ENCODE data around the gene CST9L. TPM values are rescaled to one million over a fixed set of nuclear protein-coding genes. Genes with fewer than 3 reads are reported as not detected.

CST9L gene
- total RNA-seq, 2 experiments from 2014 or later, result not detected

GRCh38 chr20:23548408-23548807 is 19.9 kb downstream of the CST9L start:
- ATAC-seq, result no peak
- CTCF ChIA-PET, result no interaction called here
- Mint-ChIP-seq H3K4me3 (no peak overlapping the region), H3K27me3 (peaks cover 3% of the 10 kb centered on the region), H3K27ac (no peak overlapping the region), H3K9me3 (ENCODE audit: low read depth) (no peaks in the 10 kb centered on the region), H3K36me3 (no peaks in the 10 kb centered on the region), H3K4me1 (no peaks in the 10 kb centered on the region)
- DNase-seq, result no peak

- Mint-ChIP-seq H3K27me3 (peaks cover 3% of the 10 kb centered on the region), H3K4me1 (no peaks in the 10 kb centered on the region), H3K27ac (no peak overlapping the region), H3K4me3 (no peak overlapping the region), H3K9me3 (ENCODE audit: low read depth) (no peaks in the 10 kb centered on the region), H3K36me3 (no peaks in the 10 kb centered on the region)
- ATAC-seq (no peak), DNase-seq (no peak)
- CTCF ChIA-PET, result no interaction called here
Measured at GRCh38 chr20:23547613-23548012, 20.7 kb downstream of the CST9L start.

- Mint-ChIP-seq H3K27ac (peak overlapping the region; percentile 17), H3K9me3 (ENCODE audit: low read depth) (no peaks in the 10 kb centered on the region), H3K4me3 (no peak overlapping the region), H3K4me1 (no peaks in the 10 kb centered on the region), H3K36me3 (no peaks in the 10 kb centered on the region), H3K27me3 (peaks cover 3% of the 10 kb centered on the region)
- CTCF ChIA-PET, result no interaction called here
- DNase-seq (no peak), ATAC-seq (no peak)
Measured at GRCh38 chr20:23546435-23547144, 21.7 kb downstream of the CST9L start.

- H3K4me1 Mint-ChIP-seq, result no peaks in the 10 kb centered on the region
- no peaks in the 10 kb centered on the region for H3K9me3 Mint-ChIP-seq (ENCODE audit: low read depth)
- no peaks in the 10 kb centered on the region for H3K36me3 Mint-ChIP-seq
- no peak for DNase-seq
- peaks cover 3% of the 10 kb centered on the region for H3K27me3 Mint-ChIP-seq
- CTCF ChIA-PET, result no interaction called here
- ATAC-seq, result no peak
- no peak overlapping the region for H3K4me3 Mint-ChIP-seq
- no peak overlapping the region for H3K27ac Mint-ChIP-seq
Measured at GRCh38 chr20:23544133-23544532, 24.2 kb downstream of the CST9L start.

GRCh38 chr20:23542801-23543200 is 25.5 kb downstream of the CST9L start:
- Mint-ChIP-seq H3K36me3 (no peaks in the 10 kb centered on the region), H3K4me1 (no peaks in the 10 kb centered on the region), H3K4me3 (no peak overlapping the region), H3K9me3 (ENCODE audit: low read depth) (no peaks in the 10 kb centered on the region), H3K27ac (no peak overlapping the region), H3K27me3 (peaks cover 6% of the 10 kb centered on the region)
- no peak for ATAC-seq
- DNase-seq, result no peak
- CTCF ChIA-PET, result no interaction called here

- Mint-ChIP-seq H3K4me1 (no peaks in the 10 kb centered on the region), H3K4me3 (no peak overlapping the region), H3K9me3 (ENCODE audit: low read depth) (no peaks in the 10 kb centered on the region), H3K36me3 (no peaks in the 10 kb centered on the region), H3K27me3 (peaks cover 6% of the 10 kb centered on the region), H3K27ac (no peak overlapping the region)
- DNase-seq, result no peak
- CTCF ChIA-PET, result no interaction called here
- no peak for ATAC-seq
Measured at GRCh38 chr20:23541776-23542175, 26.5 kb downstream of the CST9L start.

GRCh38 chr20:23541330-23541729 is 27.0 kb downstream of the CST9L start:
- Mint-ChIP-seq H3K27me3 (peaks cover 6% of the 10 kb centered on the region), H3K36me3 (no peaks in the 10 kb centered on the region), H3K4me1 (no peaks in the 10 kb centered on the region), H3K27ac (no peak overlapping the region), H3K9me3 (ENCODE audit: low read depth) (no peaks in the 10 kb centered on the region), H3K4me3 (no peak overlapping the region)
- DNase-seq, result no peak
- ATAC-seq, result no peak
- CTCF ChIA-PET, result no interaction called here

- Mint-ChIP-seq H3K9me3 (ENCODE audit: low read depth) (no peaks in the 10 kb centered on the region), H3K27ac (no peak overlapping the region), H3K36me3 (no peaks in the 10 kb centered on the region), H3K27me3 (peaks cover 6% of the 10 kb centered on the region), H3K4me1 (no peaks in the 10 kb centered on the region), H3K4me3 (no peak overlapping the region)
- CTCF ChIA-PET, result no interaction called here
- DNase-seq (no peak), ATAC-seq (no peak)
Measured at GRCh38 chr20:23540624-23541023, 27.7 kb downstream of the CST9L start.

- CTCF ChIA-PET, result no interaction called here
- no peak overlapping the region for H3K4me3 Mint-ChIP-seq
- H3K9me3 Mint-ChIP-seq (ENCODE audit: low read depth), result no peaks in the 10 kb centered on the region
- ATAC-seq (no peak), DNase-seq (no peak)
- H3K36me3 Mint-ChIP-seq, result no peaks in the 10 kb centered on the region
- H3K27ac Mint-ChIP-seq, result no peak overlapping the region
- peaks cover 4% of the 10 kb centered on the region for H3K27me3 Mint-ChIP-seq
- H3K4me1 Mint-ChIP-seq, result no peaks in the 10 kb centered on the region
Measured at GRCh38 chr20:23537030-23537429, 31.3 kb downstream of the CST9L start.

- no peak overlapping the region for H3K27ac Mint-ChIP-seq
- no peaks in the 10 kb centered on the region for H3K4me1 Mint-ChIP-seq
- no peaks in the 10 kb centered on the region for H3K36me3 Mint-ChIP-seq
- CTCF ChIA-PET, result no interaction called here
- H3K27me3 Mint-ChIP-seq, result peaks cover 4% of the 10 kb centered on the region
- ATAC-seq (no peak), DNase-seq (no peak)
- no peak overlapping the region for H3K4me3 Mint-ChIP-seq
- no peaks in the 10 kb centered on the region for H3K9me3 Mint-ChIP-seq (ENCODE audit: low read depth)
Measured at GRCh38 chr20:23536328-23536974, 31.8 kb downstream of the CST9L start.

GRCh38 chr20:23534801-23535593 is 33.3 kb downstream of the CST9L start:
- DNase-seq (no peak), ATAC-seq (no peak)
- Mint-ChIP-seq H3K36me3 (no peaks in the 10 kb centered on the region), H3K4me1 (peaks cover 10% of the 10 kb centered on the region), H3K27ac (no peak overlapping the region), H3K9me3 (ENCODE audit: low read depth) (peaks cover 3% of the 10 kb centered on the region), H3K27me3 (peaks cover 4% of the 10 kb centered on the region), H3K4me3 (no peak overlapping the region)
- CTCF ChIA-PET, result no interaction called here

- Mint-ChIP-seq H3K4me1 (peaks cover 13% of the 10 kb centered on the region), H3K9me3 (ENCODE audit: low read depth) (peaks cover 6% of the 10 kb centered on the region)
- no peak for ATAC-seq
Measured at GRCh38 chr20:23533161-23533560, 35.1 kb downstream of the CST9L start.

GRCh38 chr20:23532533-23532932 is 35.8 kb downstream of the CST9L start:
- no peak for ATAC-seq
- DNase-seq, result no peak
- Mint-ChIP-seq H3K36me3 (peaks cover 2% of the 10 kb centered on the region), H3K9me3 (ENCODE audit: low read depth) (peaks cover 6% of the 10 kb centered on the region), H3K4me1 (peaks cover 13% of the 10 kb centered on the region), H3K4me3 (no peak overlapping the region), H3K27me3 (no peaks in the 10 kb centered on the region), H3K27ac (no peak overlapping the region)
- CTCF ChIA-PET, result no interaction called here

More at GRCh38 chr20:23533161-23533560, 35.1 kb downstream of the CST9L start:
- no peak for DNase-seq
- Mint-ChIP-seq H3K27ac (no peak overlapping the region), H3K4me3 (no peak overlapping the region), H3K27me3 (no peaks in the 10 kb centered on the region), H3K36me3 (peaks cover 2% of the 10 kb centered on the region)
- CTCF ChIA-PET, result no interaction called here

Data from activated CD8-positive, alpha-beta memory T cell treated with anti-CD3 and anti-CD28 coated beads, Interleukin-2, amount 10 ng/mL, durations not matched to agents 7 days and 5 days (primary cell).